OCI-LY7 (cell line): ENCODE data around the gene LRRC28.

Source experiments
- EZH2phosphoT487 ChIP-seq: fragments of 200-600 bp; sonication (generic); IDR thresholded peaks from 2 replicates; pipeline ENCODE4 v1.6.1; 2018; ENCODE audit warnings: low read depth, borderline replicate concordance, mild to moderate bottlenecking, mixed run types, antibody characterized with exemption, low read length, moderate library complexity, mixed read lengths
- TF ChIP-seq, protein P1 (sequence below): fragments of 200-600 bp; sonication (generic); conservative IDR thresholded peaks from 2 replicates; pipeline ENCODE4 v1.5.1; 2014; ENCODE audit warnings: mild to moderate bottlenecking, antibody characterized with exemption, low read length, moderate library complexity, mixed read lengths

DNA sequence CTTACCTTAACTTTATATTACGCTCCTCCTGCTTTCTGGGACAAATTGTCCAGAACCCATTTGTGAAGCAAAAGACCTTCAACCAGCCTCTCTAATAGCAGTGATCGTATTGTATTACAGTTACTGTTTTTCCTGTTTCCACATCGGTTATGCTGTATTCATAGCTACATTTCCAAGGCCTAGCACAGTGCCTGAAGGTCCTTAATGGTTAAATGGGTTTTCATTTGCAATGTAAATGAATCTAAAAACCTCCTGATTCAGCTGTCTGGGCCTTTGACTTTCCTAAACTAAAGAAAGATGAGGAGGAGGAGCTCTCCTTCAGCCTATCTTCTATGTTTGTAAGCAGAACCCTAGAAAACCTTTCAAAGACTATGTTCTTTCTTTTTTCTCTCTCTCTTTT lies 99.1 kb downstream of the LRRC28 start:
- TF ChIP-seq, protein P1, sequence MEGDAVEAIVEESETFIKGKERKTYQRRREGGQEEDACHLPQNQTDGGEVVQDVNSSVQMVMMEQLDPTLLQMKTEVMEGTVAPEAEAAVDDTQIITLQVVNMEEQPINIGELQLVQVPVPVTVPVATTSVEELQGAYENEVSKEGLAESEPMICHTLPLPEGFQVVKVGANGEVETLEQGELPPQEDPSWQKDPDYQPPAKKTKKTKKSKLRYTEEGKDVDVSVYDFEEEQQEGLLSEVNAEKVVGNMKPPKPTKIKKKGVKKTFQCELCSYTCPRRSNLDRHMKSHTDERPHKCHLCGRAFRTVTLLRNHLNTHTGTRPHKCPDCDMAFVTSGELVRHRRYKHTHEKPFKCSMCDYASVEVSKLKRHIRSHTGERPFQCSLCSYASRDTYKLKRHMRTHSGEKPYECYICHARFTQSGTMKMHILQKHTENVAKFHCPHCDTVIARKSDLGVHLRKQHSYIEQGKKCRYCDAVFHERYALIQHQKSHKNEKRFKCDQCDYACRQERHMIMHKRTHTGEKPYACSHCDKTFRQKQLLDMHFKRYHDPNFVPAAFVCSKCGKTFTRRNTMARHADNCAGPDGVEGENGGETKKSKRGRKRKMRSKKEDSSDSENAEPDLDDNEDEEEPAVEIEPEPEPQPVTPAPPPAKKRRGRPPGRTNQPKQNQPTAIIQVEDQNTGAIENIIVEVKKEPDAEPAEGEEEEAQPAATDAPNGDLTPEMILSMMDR: no peak
- TF ChIP-seq EZH2phosphoT487: no peak
